Measurements from ENCODE around the gene MVK. TPM values are rescaled to one million over a fixed set of nuclear protein-coding genes. Genes with fewer than 3 reads are reported as not detected.

The MVK gene
- polyA plus RNA-seq, 1 experiment: 4.7 TPM

DNA sequence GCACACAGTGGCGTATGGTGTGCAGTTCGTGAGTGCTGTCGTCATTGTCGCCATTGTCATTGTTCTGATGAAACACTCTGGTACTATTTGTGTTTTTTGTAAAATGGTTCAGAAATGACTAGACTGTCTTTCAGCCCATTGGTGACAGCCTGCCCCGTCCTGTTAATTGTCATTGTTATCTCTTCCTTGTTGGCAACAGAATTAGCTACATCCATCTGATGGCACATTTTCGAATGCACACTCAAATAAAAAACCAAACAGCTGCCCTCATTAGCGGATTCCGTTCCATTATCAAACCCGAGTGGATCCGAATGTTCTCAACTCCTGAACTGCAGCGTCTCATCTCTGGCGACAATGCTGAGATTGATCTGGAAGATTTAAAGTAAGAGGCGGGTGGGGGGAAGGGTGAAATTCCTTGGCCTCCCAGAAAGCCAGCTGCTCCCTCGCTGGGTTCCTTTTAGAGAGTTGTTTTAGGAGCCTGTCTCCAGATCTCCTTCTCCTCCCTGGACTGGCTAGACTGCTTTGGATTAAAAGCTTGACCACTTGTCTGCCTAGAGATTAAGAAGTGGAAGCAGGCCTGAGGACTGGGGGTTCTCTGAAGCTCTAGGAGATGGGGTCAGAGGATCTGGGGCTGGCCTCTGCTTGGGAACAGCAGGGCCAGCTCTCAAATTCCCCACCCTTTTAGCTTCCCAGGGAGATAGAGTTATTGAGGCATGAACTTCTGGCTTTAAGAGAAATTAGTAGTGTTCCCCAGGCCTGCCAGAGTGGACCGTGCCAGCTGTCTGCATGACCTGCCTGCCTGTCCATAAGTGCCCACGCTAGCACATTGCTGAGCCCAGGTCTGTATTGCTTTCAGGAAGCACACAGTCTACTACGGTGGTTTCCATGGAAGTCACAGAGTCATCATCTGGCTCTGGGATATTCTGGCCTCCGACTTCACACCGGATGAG is 43.6 kb upstream of the MVK start:
- Histone ChIP-seq H3K9me3 (ENCODE audit: control insufficient read depth, insufficient read depth, low read length) (no peaks in the 10 kb centered on the region), H3K27me3 (ENCODE audit: control insufficient read depth, insufficient read depth, low read length) (no peaks in the 10 kb centered on the region), H3K27ac (ENCODE audit: low read depth, low read length) (no peak overlapping the region), H3K4me3 (ENCODE audit: low read depth, low read length) (no peak overlapping the region)
- ChIA-PET POLR2A (no interaction called here), CTCF (interaction anchor here (1.3 to 1.5 kb wide), 2 partner anchors 11 to 68 kb away, joined by 5 to 9 read pairs; no protein-coding TSS in a partner anchor)
- TF ChIP-seq, protein P1, sequence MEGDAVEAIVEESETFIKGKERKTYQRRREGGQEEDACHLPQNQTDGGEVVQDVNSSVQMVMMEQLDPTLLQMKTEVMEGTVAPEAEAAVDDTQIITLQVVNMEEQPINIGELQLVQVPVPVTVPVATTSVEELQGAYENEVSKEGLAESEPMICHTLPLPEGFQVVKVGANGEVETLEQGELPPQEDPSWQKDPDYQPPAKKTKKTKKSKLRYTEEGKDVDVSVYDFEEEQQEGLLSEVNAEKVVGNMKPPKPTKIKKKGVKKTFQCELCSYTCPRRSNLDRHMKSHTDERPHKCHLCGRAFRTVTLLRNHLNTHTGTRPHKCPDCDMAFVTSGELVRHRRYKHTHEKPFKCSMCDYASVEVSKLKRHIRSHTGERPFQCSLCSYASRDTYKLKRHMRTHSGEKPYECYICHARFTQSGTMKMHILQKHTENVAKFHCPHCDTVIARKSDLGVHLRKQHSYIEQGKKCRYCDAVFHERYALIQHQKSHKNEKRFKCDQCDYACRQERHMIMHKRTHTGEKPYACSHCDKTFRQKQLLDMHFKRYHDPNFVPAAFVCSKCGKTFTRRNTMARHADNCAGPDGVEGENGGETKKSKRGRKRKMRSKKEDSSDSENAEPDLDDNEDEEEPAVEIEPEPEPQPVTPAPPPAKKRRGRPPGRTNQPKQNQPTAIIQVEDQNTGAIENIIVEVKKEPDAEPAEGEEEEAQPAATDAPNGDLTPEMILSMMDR (IDR thresholded peaks at IDR 0.05; ENCODE audit: low read depth, low read length): no peak
- no peak for DNase-seq (ENCODE audit: low read depth, low spot score)

DNA sequence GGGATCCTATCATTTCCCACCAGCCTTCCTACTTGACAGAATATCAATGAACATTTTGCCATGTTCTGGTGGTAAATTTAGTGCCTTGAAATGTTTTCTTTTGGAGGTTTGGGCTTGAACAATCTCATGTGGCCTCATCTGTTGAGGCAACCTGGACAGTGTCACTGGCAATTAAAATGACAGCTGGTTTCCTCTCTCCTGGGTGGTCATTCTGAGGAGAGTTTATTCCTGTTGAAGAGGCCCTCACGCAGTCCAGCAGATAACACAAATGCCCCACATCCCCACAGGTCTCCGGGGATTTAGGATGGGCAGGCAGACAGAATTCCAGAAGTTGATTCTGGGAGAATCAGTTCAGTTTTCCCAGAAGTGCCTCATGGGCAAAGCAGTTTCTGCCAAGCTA is 42.2 kb upstream of the MVK start:
- TF ChIP-seq, protein P1 (IDR thresholded peaks at IDR 0.05; ENCODE audit: low read depth, low read length): no peak
- POLR2A ChIA-PET: no interaction called here
- H3K4me3 ChIP-seq (ENCODE audit: low read depth, low read length): no peak overlapping the region
- no peaks in the 10 kb centered on the region for H3K9me3 ChIP-seq (ENCODE audit: control insufficient read depth, insufficient read depth, low read length)
- no peak for DNase-seq (ENCODE audit: low read depth, low spot score)
- CTCF ChIA-PET: no interaction called here
- no peaks in the 10 kb centered on the region for H3K27me3 ChIP-seq (ENCODE audit: control insufficient read depth, insufficient read depth, low read length)
- H3K27ac ChIP-seq (ENCODE audit: low read depth, low read length): no peak overlapping the region

DNA sequence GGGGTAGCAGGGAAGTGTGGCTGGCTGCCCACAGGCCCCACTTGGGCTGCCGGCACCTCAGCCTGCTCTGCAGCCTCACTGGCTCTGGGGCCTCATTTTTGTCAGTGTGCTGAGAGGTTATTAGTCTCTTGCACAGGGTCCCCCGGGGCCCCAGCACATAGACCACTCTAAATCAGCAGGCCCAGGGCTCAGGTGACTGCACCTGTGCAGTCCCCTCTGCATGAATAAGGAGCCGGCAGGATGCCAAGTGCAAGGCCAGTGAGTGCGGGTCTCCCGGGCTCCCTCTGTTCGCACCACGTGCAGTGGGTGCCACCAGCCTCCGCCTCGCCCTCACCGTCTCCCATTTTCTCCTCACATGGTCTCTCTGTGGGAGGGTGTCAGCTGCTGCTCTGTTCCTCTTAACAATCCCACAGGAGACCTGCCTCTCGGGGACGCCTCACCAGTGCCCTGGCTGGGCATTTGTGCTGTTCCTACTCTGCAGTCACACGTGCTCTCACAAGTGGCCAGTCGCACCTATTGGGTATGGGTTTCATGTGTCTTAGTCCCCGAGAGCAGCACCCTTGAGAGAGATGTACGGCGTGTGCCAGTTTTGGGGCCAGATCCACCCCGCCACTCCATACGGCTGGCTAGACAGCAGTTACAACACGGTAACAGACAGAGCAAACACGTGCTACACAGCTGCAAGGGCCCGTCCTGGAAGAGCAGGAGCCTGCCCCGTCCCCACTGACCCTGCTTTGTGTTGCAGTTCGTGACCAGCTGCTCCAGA is 40.7 kb upstream of the MVK start:
- DNase-seq (ENCODE audit: low read depth, low spot score): no peak
- POLR2A ChIA-PET: no interaction called here
- Histone ChIP-seq H3K4me3 (ENCODE audit: low read depth, low read length) (no peak overlapping the region), H3K27ac (ENCODE audit: low read depth, low read length) (no peak overlapping the region), H3K27me3 (ENCODE audit: control insufficient read depth, insufficient read depth, low read length) (no peaks in the 10 kb centered on the region), H3K9me3 (ENCODE audit: control insufficient read depth, insufficient read depth, low read length) (no peaks in the 10 kb centered on the region)
- TF ChIP-seq, protein P1 (IDR thresholded peaks at IDR 0.05; ENCODE audit: low read depth, low read length): no peak
- CTCF ChIA-PET: interaction anchor here (0.6 kb wide), 1 partner anchor 65 kb away, joined by 3 read pairs; no protein-coding TSS in a partner anchor

DNA sequence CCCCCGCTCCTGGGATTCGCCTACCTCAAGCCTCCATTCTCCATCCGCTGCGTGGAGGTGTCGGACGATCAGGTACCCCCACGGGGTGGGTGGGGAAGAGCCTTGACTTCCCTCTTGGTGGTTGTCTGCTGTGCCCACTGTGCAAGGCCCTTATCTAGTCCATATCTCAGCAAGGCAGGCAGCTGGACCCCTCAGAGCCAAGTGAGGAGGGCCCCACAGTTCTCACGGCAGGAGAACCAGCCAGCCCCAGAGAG is 40.2 kb upstream of the MVK start:
- POLR2A ChIA-PET: no interaction called here
- CTCF ChIA-PET: interaction anchor here (0.6 to 1.0 kb wide), 2 partner anchors 64 to 242 kb away, joined by 3 read pairs; no protein-coding TSS in a partner anchor
- TF ChIP-seq, protein P1 (IDR thresholded peaks at IDR 0.05; ENCODE audit: low read depth, low read length): no peak
- Histone ChIP-seq H3K27ac (ENCODE audit: low read depth, low read length) (no peak overlapping the region), H3K4me3 (ENCODE audit: low read depth, low read length) (no peak overlapping the region), H3K9me3 (ENCODE audit: control insufficient read depth, insufficient read depth, low read length) (no peaks in the 10 kb centered on the region), H3K27me3 (ENCODE audit: control insufficient read depth, insufficient read depth, low read length) (no peaks in the 10 kb centered on the region)
- no peak for DNase-seq (ENCODE audit: low read depth, low spot score)

DNA sequence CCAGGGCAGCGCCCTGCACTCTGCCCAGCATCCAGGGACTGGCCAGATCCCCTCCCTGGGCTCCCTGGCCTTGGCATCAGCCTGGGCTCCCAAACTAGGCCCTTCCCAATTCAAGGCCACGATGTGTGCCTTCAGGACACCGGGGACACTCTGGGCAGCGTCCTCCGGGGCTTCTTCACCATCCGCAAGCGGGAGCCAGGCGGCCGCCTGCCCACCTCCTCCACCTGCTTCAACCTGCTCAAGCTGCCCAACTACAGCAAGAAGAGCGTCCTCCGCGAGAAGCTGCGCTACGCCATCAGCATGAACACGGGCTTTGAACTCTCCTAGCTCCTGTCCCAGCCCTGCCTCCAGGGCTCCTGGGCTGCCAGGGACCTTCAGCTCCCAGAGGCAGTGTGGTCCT is 39.1 kb upstream of the MVK start:
- no peak for DNase-seq (ENCODE audit: low read depth, low spot score)
- TF ChIP-seq, protein P1 (IDR thresholded peaks at IDR 0.05; ENCODE audit: low read depth, low read length): no peak
- ChIA-PET POLR2A (no interaction called here), CTCF (interaction anchor here (1.0 kb wide), 1 partner anchor 241 kb away, joined by 3 read pairs; no protein-coding TSS in a partner anchor)
- H3K27ac ChIP-seq (ENCODE audit: low read depth, low read length): no peak overlapping the region
- no peaks in the 10 kb centered on the region for H3K27me3 ChIP-seq (ENCODE audit: control insufficient read depth, insufficient read depth, low read length)
- H3K4me3 ChIP-seq (ENCODE audit: low read depth, low read length): no peak overlapping the region
- no peaks in the 10 kb centered on the region for H3K9me3 ChIP-seq (ENCODE audit: control insufficient read depth, insufficient read depth, low read length)
